ENCODE data around the gene PRPS1L1. TPM values are rescaled to one million over a fixed set of nuclear protein-coding genes. Genes with fewer than 3 reads are reported as not detected.
A peak's percentile ranks its signal among the peaks of the same experiment; 100 is the strongest.

The PRPS1L1 gene
- total and polyA plus RNA-seq, 2 experiments from 2014 or later: not detected

DNA sequence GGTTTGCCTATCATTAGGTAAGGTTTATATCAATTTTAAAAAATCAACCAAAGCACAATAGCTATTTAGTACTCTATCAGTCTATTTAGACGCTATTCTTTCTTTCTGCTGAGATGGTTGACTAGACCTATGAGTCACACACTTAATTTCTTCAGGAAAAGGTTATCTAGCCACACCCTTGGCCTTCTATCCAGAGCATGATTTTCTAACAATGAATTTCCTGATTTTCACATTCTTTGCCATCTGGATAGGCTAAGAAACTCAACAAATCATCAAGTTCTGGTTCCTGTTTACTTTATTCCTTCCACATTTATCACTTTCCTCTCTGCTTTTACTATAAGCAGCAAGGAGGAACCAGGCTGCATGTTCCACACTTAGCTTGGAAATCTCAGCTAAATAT lies 8.1 kb downstream of the PRPS1L1 start:
- Mint-ChIP-seq H3K9me3 (no peaks in the 10 kb centered on the region), H3K4me1 (peaks cover 6% of the 10 kb centered on the region), H3K27ac (no peak overlapping the region), H3K4me3 (no peak overlapping the region), H3K27me3 (ENCODE audit: insufficient read depth, low read depth, poor library complexity) (no peaks in the 10 kb centered on the region), H3K36me3 (ENCODE audit: low read depth) (no peaks in the 10 kb centered on the region)
- H3K4me2 ChIP-seq: no peak overlapping the region
- H2AFZ ChIP-seq: peak overlapping the region; percentile 25; the same call in 1 of the 2 replicates
- H3K36me3 ChIP-seq (ENCODE audit: insufficient read depth): no peaks in the 10 kb centered on the region
- ATAC-seq (no peak), DNase-seq (ENCODE audit: low spot score) (no peak)
- TF ChIP-seq ZNF331 (CRISPR knock-in tag; IDR thresholded peaks at IDR 0.05; ENCODE audit: low read depth): no peak
- TF ChIP-seq, protein P1, sequence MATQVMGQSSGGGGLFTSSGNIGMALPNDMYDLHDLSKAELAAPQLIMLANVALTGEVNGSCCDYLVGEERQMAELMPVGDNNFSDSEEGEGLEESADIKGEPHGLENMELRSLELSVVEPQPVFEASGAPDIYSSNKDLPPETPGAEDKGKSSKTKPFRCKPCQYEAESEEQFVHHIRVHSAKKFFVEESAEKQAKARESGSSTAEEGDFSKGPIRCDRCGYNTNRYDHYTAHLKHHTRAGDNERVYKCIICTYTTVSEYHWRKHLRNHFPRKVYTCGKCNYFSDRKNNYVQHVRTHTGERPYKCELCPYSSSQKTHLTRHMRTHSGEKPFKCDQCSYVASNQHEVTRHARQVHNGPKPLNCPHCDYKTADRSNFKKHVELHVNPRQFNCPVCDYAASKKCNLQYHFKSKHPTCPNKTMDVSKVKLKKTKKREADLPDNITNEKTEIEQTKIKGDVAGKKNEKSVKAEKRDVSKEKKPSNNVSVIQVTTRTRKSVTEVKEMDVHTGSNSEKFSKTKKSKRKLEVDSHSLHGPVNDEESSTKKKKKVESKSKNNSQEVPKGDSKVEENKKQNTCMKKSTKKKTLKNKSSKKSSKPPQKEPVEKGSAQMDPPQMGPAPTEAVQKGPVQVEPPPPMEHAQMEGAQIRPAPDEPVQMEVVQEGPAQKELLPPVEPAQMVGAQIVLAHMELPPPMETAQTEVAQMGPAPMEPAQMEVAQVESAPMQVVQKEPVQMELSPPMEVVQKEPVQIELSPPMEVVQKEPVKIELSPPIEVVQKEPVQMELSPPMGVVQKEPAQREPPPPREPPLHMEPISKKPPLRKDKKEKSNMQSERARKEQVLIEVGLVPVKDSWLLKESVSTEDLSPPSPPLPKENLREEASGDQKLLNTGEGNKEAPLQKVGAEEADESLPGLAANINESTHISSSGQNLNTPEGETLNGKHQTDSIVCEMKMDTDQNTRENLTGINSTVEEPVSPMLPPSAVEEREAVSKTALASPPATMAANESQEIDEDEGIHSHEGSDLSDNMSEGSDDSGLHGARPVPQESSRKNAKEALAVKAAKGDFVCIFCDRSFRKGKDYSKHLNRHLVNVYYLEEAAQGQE (IDR thresholded peaks at IDR 0.05; ENCODE audit: unreplicated experiment): no peak
- TF ChIP-seq STAT1 (IDR thresholded peaks at IDR 0.05; ENCODE audit: unreplicated experiment): no peak
- TF ChIP-seq ETS1 (IDR thresholded peaks at IDR 0.05): no peak
- no peak for TF ChIP-seq ZNF114 (CRISPR knock-in tag; IDR thresholded peaks at IDR 0.05)
- TF ChIP-seq JUNB (IDR thresholded peaks at IDR 0.05; ENCODE audit: unreplicated experiment): no peak
- TF ChIP-seq NANOG (IDR thresholded peaks at IDR 0.05; ENCODE audit: borderline replicate concordance): no peak
- TF ChIP-seq EZH2phosphoT487 (IDR thresholded peaks at IDR 0.05; ENCODE audit: unreplicated experiment): no peak
- no peak for TF ChIP-seq ZNF462 (CRISPR knock-in tag; IDR thresholded peaks at IDR 0.05)
- TF ChIP-seq CTCF (conservative IDR thresholded peaks at IDR 0.05; ENCODE audit: low read depth in 2 of 2): no peak
- TF ChIP-seq CREB1 (CRISPR knock-in tag; IDR thresholded peaks at IDR 0.05; ENCODE audit: low read depth): no peak
- no peak for TF ChIP-seq EZH2 (IDR thresholded peaks at IDR 0.05; ENCODE audit: low read depth, unreplicated experiment)
- TF ChIP-seq POLR2AphosphoS5 (IDR thresholded peaks at IDR 0.05; ENCODE audit: low read depth): no peak
- no peaks in the 10 kb centered on the region for H3K9me2 ChIP-seq (ENCODE audit: insufficient read depth)
- H3K4me1 ChIP-seq (ENCODE audit: insufficient read depth): peaks cover 9% of the 10 kb centered on the region; the same call in 1 of the 2 replicates
- H3F3A ChIP-seq (replicated peaks; ENCODE audit: low read depth): no peaks in the 10 kb centered on the region
- no peak overlapping the region for H3K4me3 ChIP-seq
- no peaks in the 10 kb centered on the region for H3K79me2 ChIP-seq (replicated peaks; ENCODE audit: insufficient read depth)
- H3K27me3 ChIP-seq (ENCODE audit: insufficient read depth): no peaks in the 10 kb centered on the region
- H3K27ac ChIP-seq (ENCODE audit: low read depth): no peak overlapping the region
- H4K20me1 ChIP-seq (replicated peaks; ENCODE audit: insufficient read depth): no peaks in the 10 kb centered on the region
